ENCODE results near the gene THBS3. TPM values are rescaled to one million over a fixed set of nuclear protein-coding genes. Genes with fewer than 3 reads are reported as not detected.
A peak's percentile ranks its signal among the peaks of the same experiment; 100 is the strongest.
"Not testable (repeated sequence)": the region's sequence is repeated elsewhere in the genome, so short reads cannot be mapped to it uniquely, and the experiment has no call there.

The THBS3 gene
- total RNA-seq, 2 experiments from 2014 or later: 11.1 to 28.7 TPM

DNA sequence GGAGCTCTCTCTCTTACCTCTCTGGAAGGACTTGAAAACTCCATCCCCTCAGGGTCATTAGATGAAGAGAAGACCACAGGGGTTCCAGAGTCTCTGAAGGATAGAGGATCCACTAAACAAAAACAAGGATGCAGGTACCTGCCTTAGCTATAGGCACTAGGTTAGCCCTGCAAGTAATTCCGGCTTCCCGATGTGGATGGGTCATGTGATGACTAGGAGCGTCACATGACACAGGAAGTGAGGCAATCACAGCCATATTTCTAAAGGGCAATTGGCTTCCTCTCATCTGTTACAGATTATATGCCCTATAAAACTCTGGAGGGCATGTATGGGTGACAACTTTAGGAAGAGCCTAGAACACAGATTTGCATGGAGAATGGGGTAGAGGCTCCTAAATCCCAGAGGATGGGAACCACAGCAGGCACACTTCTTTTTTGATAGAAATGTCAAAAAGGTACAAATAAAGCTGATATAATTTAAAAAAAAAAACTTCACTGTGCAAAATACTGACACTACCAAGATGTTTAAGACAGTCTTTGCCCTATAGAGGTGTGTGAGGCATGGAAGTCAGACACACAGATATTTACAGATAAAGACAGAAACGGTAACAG, 33.5 kb upstream of the THBS3 start:
- Histone ChIP-seq H3K9me2 (ENCODE audit: insufficient read depth, low read length) (no peaks in the 10 kb centered on the region), H2AFZ (ENCODE audit: low read length) (peak overlapping the region; percentile 30; the same call in 1 of the 2 replicates), H3K9me3 (ENCODE audit: low read length) (no peaks in the 10 kb centered on the region), H3K36me3 (ENCODE audit: insufficient read depth, low read length) (peaks cover 10% of the 10 kb centered on the region), H3K4me2 (ENCODE audit: low read length) (peak overlapping the region; percentile 96), H3K27ac (ENCODE audit: low read depth, low read length, poor library complexity, severe bottlenecking) (peak overlapping the region; percentile 46), H3K79me2 (ENCODE audit: insufficient read depth, low read depth, low read length) (peaks cover 16% of the 10 kb centered on the region; the same call in 1 of the 2 replicates), H4K20me1 (ENCODE audit: insufficient read depth, low read length) (no peaks in the 10 kb centered on the region), H3K4me3 (ENCODE audit: low read depth, low read length, poor library complexity, severe bottlenecking) (peak overlapping the region; percentile 70), H3K4me1 (ENCODE audit: insufficient read depth, low read length, poor library complexity, severe bottlenecking) (peaks cover 38% of the 10 kb centered on the region)
- no peak for TF ChIP-seq EZH2phosphoT487 (IDR thresholded peaks at IDR 0.05; ENCODE audit: borderline replicate concordance, low read depth, low read length)
- TF ChIP-seq, protein P1, sequence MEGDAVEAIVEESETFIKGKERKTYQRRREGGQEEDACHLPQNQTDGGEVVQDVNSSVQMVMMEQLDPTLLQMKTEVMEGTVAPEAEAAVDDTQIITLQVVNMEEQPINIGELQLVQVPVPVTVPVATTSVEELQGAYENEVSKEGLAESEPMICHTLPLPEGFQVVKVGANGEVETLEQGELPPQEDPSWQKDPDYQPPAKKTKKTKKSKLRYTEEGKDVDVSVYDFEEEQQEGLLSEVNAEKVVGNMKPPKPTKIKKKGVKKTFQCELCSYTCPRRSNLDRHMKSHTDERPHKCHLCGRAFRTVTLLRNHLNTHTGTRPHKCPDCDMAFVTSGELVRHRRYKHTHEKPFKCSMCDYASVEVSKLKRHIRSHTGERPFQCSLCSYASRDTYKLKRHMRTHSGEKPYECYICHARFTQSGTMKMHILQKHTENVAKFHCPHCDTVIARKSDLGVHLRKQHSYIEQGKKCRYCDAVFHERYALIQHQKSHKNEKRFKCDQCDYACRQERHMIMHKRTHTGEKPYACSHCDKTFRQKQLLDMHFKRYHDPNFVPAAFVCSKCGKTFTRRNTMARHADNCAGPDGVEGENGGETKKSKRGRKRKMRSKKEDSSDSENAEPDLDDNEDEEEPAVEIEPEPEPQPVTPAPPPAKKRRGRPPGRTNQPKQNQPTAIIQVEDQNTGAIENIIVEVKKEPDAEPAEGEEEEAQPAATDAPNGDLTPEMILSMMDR (conservative IDR thresholded peaks at IDR 0.05; ENCODE audit: low read length): no peak
- DNase-seq (ENCODE audit: low spot score): peak; percentile 86
- intact Hi-C loops (cut with micrococcal nuclease; ENCODE audit: unreplicated experiment): no loop called here
- CTCF ChIA-PET (ENCODE audit: unreplicated experiment): interaction anchor here (0.9 kb wide), 1 partner anchor 10 kb away, joined by 3 read pairs; no protein-coding TSS in a partner anchor
- POLR2A ChIA-PET: interaction anchor here (0.7 to 1.1 kb wide), 2 partner anchors 14 to 268 kb away, joined by 3 to 4 read pairs; no protein-coding TSS in a partner anchor
- no TSS peak for BruUV-seq (replicated peaks)

DNA sequence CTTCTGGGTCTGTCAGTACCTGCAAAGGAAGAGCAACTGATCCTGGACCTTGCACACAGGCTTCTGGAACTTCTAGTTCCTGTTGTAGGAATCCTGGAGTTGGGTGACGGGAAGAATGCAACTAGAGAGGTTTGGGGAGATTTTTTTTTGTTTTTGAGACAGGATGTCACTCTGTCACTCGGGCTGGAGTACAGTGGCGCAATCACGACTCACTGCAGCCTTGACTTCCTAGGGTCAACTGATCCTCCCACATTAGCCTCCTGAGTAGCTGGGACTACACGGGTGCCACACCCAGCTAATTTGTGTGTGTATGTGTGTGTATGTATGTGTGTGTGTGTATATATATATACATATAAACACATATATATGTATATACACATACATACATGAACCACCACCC, 28.8 kb upstream of the THBS3 start:
- CTCF ChIA-PET (ENCODE audit: unreplicated experiment): no interaction called here

DNA sequence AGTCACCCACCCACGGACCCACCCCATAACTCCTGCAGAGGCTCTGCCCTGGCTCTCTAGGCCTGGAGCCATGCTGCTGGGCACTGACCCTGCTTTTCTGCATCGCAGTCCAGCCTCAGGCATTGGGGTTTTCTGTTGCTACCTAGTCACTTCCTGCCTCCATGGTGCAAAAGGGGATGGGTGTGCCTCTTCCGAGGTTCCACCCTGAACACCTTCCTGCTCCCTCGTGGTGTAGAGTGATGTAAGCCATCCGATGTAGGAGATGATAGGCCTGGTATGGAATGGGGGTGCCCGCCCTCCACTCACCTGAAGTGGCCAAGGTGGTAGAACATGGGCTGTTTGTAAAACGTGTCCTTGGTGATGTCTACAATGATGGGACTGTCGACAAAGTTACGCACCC, 27.7 kb upstream of the THBS3 start:
- H3K79me2 ChIP-seq (ENCODE audit: insufficient read depth, low read depth, low read length); H3K4me2 ChIP-seq (ENCODE audit: low read length); intact Hi-C loops (cut with micrococcal nuclease; ENCODE audit: unreplicated experiment); H3K9me2 ChIP-seq (ENCODE audit: insufficient read depth, low read length); H3K9me3 ChIP-seq (ENCODE audit: low read length); BruUV-seq (replicated peaks); CTCF ChIA-PET (ENCODE audit: unreplicated experiment); POLR2A ChIA-PET; H3K4me3 ChIP-seq (ENCODE audit: low read depth, low read length, poor library complexity, severe bottlenecking); H3K27ac ChIP-seq (ENCODE audit: low read depth, low read length, poor library complexity, severe bottlenecking); H3K4me1 ChIP-seq (ENCODE audit: insufficient read depth, low read length, poor library complexity, severe bottlenecking); DNase-seq (ENCODE audit: low spot score); H4K20me1 ChIP-seq (ENCODE audit: insufficient read depth, low read length); H2AFZ ChIP-seq (ENCODE audit: low read length): not testable (repeated sequence)
- H3K36me3 ChIP-seq (ENCODE audit: insufficient read depth, low read length): peaks cover 11% of the 10 kb centered on the region

More for the DNA sequence above, 28.8 kb upstream of the THBS3 start:
- Histone ChIP-seq H3K4me2 (ENCODE audit: low read length) (no peak overlapping the region), H3K36me3 (ENCODE audit: insufficient read depth, low read length) (peaks cover 11% of the 10 kb centered on the region), H2AFZ (ENCODE audit: low read length) (no peak overlapping the region), H3K4me1 (ENCODE audit: insufficient read depth, low read length, poor library complexity, severe bottlenecking) (peaks cover 8% of the 10 kb centered on the region), H3K79me2 (ENCODE audit: insufficient read depth, low read depth, low read length) (no peaks in the 10 kb centered on the region), H3K4me3 (ENCODE audit: low read depth, low read length, poor library complexity, severe bottlenecking) (no peak overlapping the region), H3K9me3 (ENCODE audit: low read length) (no peaks in the 10 kb centered on the region), H3K9me2 (ENCODE audit: insufficient read depth, low read length) (no peaks in the 10 kb centered on the region), H3K27ac (ENCODE audit: low read depth, low read length, poor library complexity, severe bottlenecking) (no peak overlapping the region), H4K20me1 (ENCODE audit: insufficient read depth, low read length) (no peaks in the 10 kb centered on the region)
- BruUV-seq (replicated peaks): no TSS peak
- DNase-seq (ENCODE audit: low spot score): no peak
- TF ChIP-seq EZH2phosphoT487 (IDR thresholded peaks at IDR 0.05; ENCODE audit: borderline replicate concordance, low read depth, low read length): no peak
- TF ChIP-seq, protein P1 (conservative IDR thresholded peaks at IDR 0.05; ENCODE audit: low read length): no peak
- POLR2A ChIA-PET: no interaction called here
- intact Hi-C loops (cut with micrococcal nuclease; ENCODE audit: unreplicated experiment): no loop called here

DNA sequence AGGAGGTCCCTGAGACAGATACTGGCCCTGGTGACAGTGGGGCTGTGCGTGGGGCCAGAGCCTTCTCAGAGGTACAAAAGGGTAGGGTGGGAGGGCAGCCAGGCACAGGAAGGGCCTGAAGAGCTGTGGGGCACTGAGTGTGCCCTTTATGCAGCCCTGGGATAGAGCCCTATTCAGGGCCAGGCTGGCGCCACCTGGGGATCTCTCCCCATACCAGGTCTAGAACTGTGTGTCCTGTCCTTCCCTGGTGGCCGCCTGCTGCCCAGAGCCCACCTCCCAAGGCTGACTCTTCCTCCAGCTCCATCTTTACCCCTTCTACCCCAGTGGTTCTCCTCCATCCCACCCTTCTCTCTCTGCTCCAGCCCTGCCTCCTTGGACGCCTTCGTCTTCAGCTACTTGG, 25.8 kb upstream of the THBS3 start:
- H3K9me2 ChIP-seq (ENCODE audit: insufficient read depth, low read length); H2AFZ ChIP-seq (ENCODE audit: low read length); H3K4me2 ChIP-seq (ENCODE audit: low read length); CTCF ChIA-PET (ENCODE audit: unreplicated experiment); H3K4me1 ChIP-seq (ENCODE audit: insufficient read depth, low read length, poor library complexity, severe bottlenecking); H4K20me1 ChIP-seq (ENCODE audit: insufficient read depth, low read length); H3K27ac ChIP-seq (ENCODE audit: low read depth, low read length, poor library complexity, severe bottlenecking); H3K9me3 ChIP-seq (ENCODE audit: low read length); POLR2A ChIA-PET; H3K79me2 ChIP-seq (ENCODE audit: insufficient read depth, low read depth, low read length); DNase-seq (ENCODE audit: low spot score); H3K4me3 ChIP-seq (ENCODE audit: low read depth, low read length, poor library complexity, severe bottlenecking); BruUV-seq (replicated peaks); intact Hi-C loops (cut with micrococcal nuclease; ENCODE audit: unreplicated experiment): not testable (repeated sequence)
- H3K36me3 ChIP-seq (ENCODE audit: insufficient read depth, low read length): peaks cover 11% of the 10 kb centered on the region
